CD14-positive monocyte (primary cell): ENCODE data around the gene BCOR. TPM values are rescaled to one million over a fixed set of nuclear protein-coding genes. Genes with fewer than 3 reads are reported as not detected.

Experiments
- DNase-seq, 3 donors: peaks; one replicate each; pipeline ENCODE4 v3.0.0-alpha.2; 2011 to 2022
- H2AFZ ChIP-seq: 2 replicates; pipeline ENCODE4 v1.6.0; 2012; ENCODE audit warnings: mild to moderate bottlenecking, low read depth, low read length, inconsistent platforms; ENCODE audit not compliant: insufficient read depth, poor library complexity, severe bottlenecking
- H3K27ac ChIP-seq, 2 donors: 1 replicate in 1 of 2; 2 replicates in 1 of 2; pipeline ENCODE4 v1.5.1; 2012 to 2013; ENCODE audit warnings: low read length in 2 of 2, control low read depth in 1 of 2, inconsistent platforms in 1 of 2, low read depth in 1 of 2, mild to moderate bottlenecking in 1 of 2
- H3K27me3 ChIP-seq, 2 donors: one replicate each; pipeline versions ENCODE4 v1.6.0 to v1.6.1; 2011 to 2013; ENCODE audit warnings: low read length in 2 of 2; ENCODE audit not compliant: control insufficient read depth in 2 of 2, insufficient read depth in 2 of 2
- H3K36me3 ChIP-seq, 2 donors: replicated peaks in 1 of 2; 1 replicate in 1 of 2; 2 replicates in 1 of 2; pipeline versions ENCODE4 v1.5.1 to v1.6.1; 2012 to 2013; ENCODE audit warnings: low read length in 2 of 2, control low read depth in 1 of 2, inconsistent platforms in 1 of 2, mild to moderate bottlenecking in 1 of 2; ENCODE audit not compliant: insufficient read depth in 2 of 2, control insufficient read depth in 1 of 2
- H3K4me1 ChIP-seq, 2 donors: 1 replicate in 1 of 2; 2 replicates in 1 of 2; pipeline versions ENCODE4 v1.5.1 to v1.6.1; 2012 to 2013; ENCODE audit warnings: low read length in 2 of 2, control low read depth in 1 of 2, inconsistent platforms in 1 of 2, mild to moderate bottlenecking in 1 of 2, moderate library complexity in 1 of 2; ENCODE audit not compliant: insufficient read depth in 2 of 2, control insufficient read depth in 1 of 2
- H3K4me2 ChIP-seq: replicated peaks from 2 replicates; pipeline ENCODE3; 2012; ENCODE audit warnings: low read length, moderate library complexity, mild to moderate bottlenecking; ENCODE audit not compliant: poor library complexity, severe bottlenecking; ENCODE audit errors: extremely low read depth
- H3K4me3 ChIP-seq, 3 experiments: fragments of 200-600 bp in 1 of 3; sonication (generic) in 1 of 3; replicated peaks in 1 of 3; 1 replicate in 2 of 3; 2 replicates in 1 of 3; pipeline ENCODE4 v1.5.1; 2011 to 2013; ENCODE audit warnings: low read length in 3 of 3, mild to moderate bottlenecking in 3 of 3, control low read depth in 2 of 3, low read depth in 2 of 3, inconsistent platforms in 1 of 3, moderate library complexity in 1 of 3
- H3K79me2 ChIP-seq: 2 replicates; pipeline ENCODE4 v1.6.0; 2012; ENCODE audit warnings: mild to moderate bottlenecking, control low read depth, inconsistent platforms, low read length, moderate library complexity; ENCODE audit not compliant: insufficient read depth
- H3K9ac ChIP-seq: 2 replicates; pipeline ENCODE4 v1.6.0; 2017; ENCODE audit warnings: low read length, mild to moderate bottlenecking; ENCODE audit not compliant: insufficient read depth, poor library complexity, severe bottlenecking
- H3K9me3 ChIP-seq, 2 donors: replicated peaks in 1 of 2; 1 replicate in 1 of 2; 2 replicates in 1 of 2; pipeline versions ENCODE4 v1.5.1 to v1.6.1; 2012 to 2013; ENCODE audit warnings: low read length in 2 of 2, control low read depth in 1 of 2; ENCODE audit not compliant: control insufficient read depth in 1 of 2, insufficient read depth in 1 of 2
- H4K20me1 ChIP-seq: 2 replicates; pipeline ENCODE4 v1.6.0; 2012; ENCODE audit warnings: mild to moderate bottlenecking, low read length, control low read depth, moderate library complexity; ENCODE audit not compliant: insufficient read depth
- H3K27ac Mint-ChIP-seq, 7 donors: one replicate each; pipeline ENCODE4 v1.8.0; 2020; ENCODE audit warnings: mild to moderate bottlenecking in 7 of 7, mixed read lengths in 7 of 7, moderate library complexity in 6 of 7, inconsistent platforms in 2 of 7
- H3K27me3 Mint-ChIP-seq, 3 donors: one replicate each; pipeline ENCODE4 v1.8.0; 2021 to 2022; ENCODE audit warnings: low read depth in 3 of 3, mild to moderate bottlenecking in 3 of 3, mixed read lengths in 3 of 3, moderate library complexity in 3 of 3, inconsistent platforms in 1 of 3
- H3K36me3 Mint-ChIP-seq, 2 donors: one replicate each; pipeline ENCODE4 v1.8.0; 2020; ENCODE audit warnings: mixed read lengths in 2 of 2, inconsistent platforms in 1 of 2, mild to moderate bottlenecking in 1 of 2
- H3K4me1 Mint-ChIP-seq: one replicate; pipeline ENCODE4 v1.8.0; 2020; ENCODE audit warnings: mild to moderate bottlenecking, mixed read lengths
- H3K4me3 Mint-ChIP-seq, 2 donors: one replicate each; pipeline ENCODE4 v1.8.0; 2020; ENCODE audit warnings: mild to moderate bottlenecking in 2 of 2, mixed read lengths in 2 of 2, moderate library complexity in 1 of 2
- H3K9me3 Mint-ChIP-seq, 7 donors: one replicate each; pipeline ENCODE4 v1.8.0; 2020 to 2022; ENCODE audit warnings: mixed read lengths in 7 of 7, mild to moderate bottlenecking in 6 of 7, moderate library complexity in 6 of 7, inconsistent platforms in 2 of 7
- CTCF ChIP-seq: fragments of 200-600 bp; IDR thresholded peaks from one replicate; pipeline ENCODE4 v1.8.0; 2022; ENCODE audit warnings: antibody characterized with exemption, mild to moderate bottlenecking
- WGBS: methylation state at CpG from one replicate; pipeline ENCODE4 v1.1.5; 2013; ENCODE audit warnings: missing lambda C conversion rate; ENCODE audit not compliant: insufficient coverage; 5-methylcytosine and 5-hydroxymethylcytosine counted together
- intact Hi-C, 2 donors: fragments of 100-400 bp; cut with micrococcal nuclease; formaldehyde crosslinking; loops; one replicate each; pipeline versions ENCODE4 v1.15.0 to v1.15.1; 2023
- polyA plus RNA-seq, 3 donors: library from polyadenylated mRNA; depleted of rRNA in 1 of 3; unstranded in 2 of 3; stranded (reverse) in 1 of 3; fragments of 300-500 nt in 2 of 3; fragments of >200 nt in 1 of 3; fragmentation: Illumina TruSeq in 2 of 3; gene quantifications; 1 replicate in 2 of 3; 2 replicates in 1 of 3; pipeline ENCODE4 v1.2.3, GENCODE V29; 2012 to 2021

The BCOR gene
- polyA plus RNA-seq, 3 donors = 1.1 to 8.2 (median 2.6) TPM

- Histone ChIP-seq H3K36me3 (no peaks in the 10 kb centered on the region), H3K9me3 (peaks cover 0 to 31% of the 10 kb centered on the region in 2 donors), H4K20me1 (no peaks in the 10 kb centered on the region), H3K4me1 (peaks cover 30 to 33% of the 10 kb centered on the region in 2 donors), H3K27me3 (peaks cover 34 to 52% of the 10 kb centered on the region in 2 donors), H3K27ac (no peak overlapping the region), H3K4me3 (no peak overlapping the region), H3K4me2 (no peak overlapping the region), H2AFZ (no peak overlapping the region), H3K9ac (no peak overlapping the region), H3K79me2 (no peaks in the 10 kb centered on the region)
- Mint-ChIP-seq H3K36me3 (peaks cover 0 to 2% of the 10 kb centered on the region in 2 donors), H3K4me1 (peaks cover 21% of the 10 kb centered on the region), H3K4me3 (peak overlapping the region in 1 of 2 donors; percentile 48), H3K27ac (no peak overlapping the region), H3K9me3 (peaks cover 0 to 36% (median 14%) of the 10 kb centered on the region in 7 donors), H3K27me3 (peaks cover 41 to 62% (median 60%) of the 10 kb centered on the region in 3 donors)
- 100% methylated on average over 1 of the region's 4 CpGs for WGBS
- intact Hi-C loops = no loop called here
- TF ChIP-seq CTCF = no peak
- no peak for DNase-seq
Observed at GRCh38 chrX:40004246-40004535, 93.6 kb downstream of the BCOR start.

DNA sequence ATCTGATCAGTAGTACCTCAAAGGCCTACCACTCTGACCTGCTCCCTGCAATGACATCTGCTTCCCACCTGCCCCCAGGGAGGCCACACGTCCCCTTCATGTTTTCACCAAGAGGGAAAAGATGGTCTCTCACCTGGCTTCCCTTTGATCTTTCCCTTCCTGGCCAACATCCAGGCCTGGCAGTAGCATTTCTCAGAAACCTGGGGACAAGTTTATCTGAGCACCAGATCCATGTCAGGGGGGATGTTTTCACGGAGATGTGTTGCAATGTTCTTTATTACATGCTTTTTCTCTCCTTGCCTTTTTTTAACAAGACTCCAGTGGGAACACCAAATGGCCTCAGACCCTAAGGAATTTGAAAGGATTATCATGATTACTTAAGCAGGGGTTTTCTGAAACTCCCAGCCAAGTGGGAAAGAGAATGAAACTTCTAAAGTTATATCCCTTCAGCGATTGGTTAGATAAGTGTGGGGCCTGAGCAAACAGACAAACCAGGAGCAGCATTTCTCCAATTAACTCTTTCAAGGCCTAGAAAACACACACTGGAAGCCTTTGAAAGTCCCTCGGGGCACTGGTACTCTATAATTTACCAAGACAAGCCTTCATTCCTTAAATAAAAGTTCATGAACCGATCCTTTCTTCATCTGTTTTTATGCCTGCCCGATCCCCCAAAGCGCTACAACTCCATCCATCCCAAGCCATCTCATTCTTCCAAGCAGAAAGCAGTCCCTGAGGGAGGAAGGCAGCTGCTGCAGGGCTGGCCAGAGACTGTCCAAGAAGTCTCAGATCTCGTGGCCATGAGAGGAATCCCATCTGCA lies 94.1 kb downstream of the BCOR start:
- no peak overlapping the region for H3K27ac Mint-ChIP-seq
- H3K27me3 ChIP-seq = peaks cover 34 to 47% of the 10 kb centered on the region in 2 donors
- intact Hi-C loops = no loop called here

More for the DNA sequence above, 94.1 kb downstream of the BCOR start:
- WGBS = 85% methylated on average over 4 of the region's 8 CpGs
- no peak for DNase-seq
- Mint-ChIP-seq H3K9me3 (peaks cover 0 to 32% (median 10%) of the 10 kb centered on the region in 7 donors), H3K27me3 (peaks cover 38 to 58% (median 55%) of the 10 kb centered on the region in 3 donors), H3K4me1 (peaks cover 17% of the 10 kb centered on the region), H3K4me3 (peak overlapping the region in 1 of 2 donors; percentile 48), H3K36me3 (peaks cover 0 to 2% of the 10 kb centered on the region in 2 donors)
- no peak overlapping the region for H2AFZ ChIP-seq
- no peak overlapping the region for H3K4me3 ChIP-seq
- peaks cover 0 to 26% of the 10 kb centered on the region in 2 donors for H3K9me3 ChIP-seq
- H3K36me3 ChIP-seq = no peaks in the 10 kb centered on the region
- no peaks in the 10 kb centered on the region for H4K20me1 ChIP-seq
- no peak overlapping the region for H3K27ac ChIP-seq
- no peaks in the 10 kb centered on the region for H3K79me2 ChIP-seq
- peaks cover 25 to 27% of the 10 kb centered on the region in 2 donors for H3K4me1 ChIP-seq
- TF ChIP-seq CTCF = no peak
- no peak overlapping the region for H3K9ac ChIP-seq
- H3K4me2 ChIP-seq = no peak overlapping the region
